Endothelial cell of umbilical vein (primary cell): ENCODE measurements around the gene PGM2L1. TPM values are rescaled to one million over a fixed set of nuclear protein-coding genes. Genes with fewer than 3 reads are reported as not detected.
"Not testable (repeated sequence)": the region's sequence is repeated elsewhere in the genome, so short reads cannot be mapped to it uniquely, and the experiment has no call there.

Source experiments
- BruUV-seq: library from RNA; stranded (reverse); fragments of 400-500 nt; replicated peaks from 2 replicates; lab custom pipeline; 2021; lab: Mats Ljungman, UMichigan
- CTCF ChIA-PET: fragments of 300-600, 350-600 bp; sonication (Branson Sonifier 250); formaldehyde crosslinking; loops from one replicate; lab custom pipeline; 2021; ENCODE audit warnings: antibody characterized with exemption, inconsistent platforms; lab: Charles Lee
- POLR2A ChIA-PET: fragments of 300-600, 350-600 bp; sonication (Branson Sonifier 250); formaldehyde crosslinking; loops from one replicate; lab custom pipeline; 2021; ENCODE audit warnings: antibody characterized with exemption, inconsistent platforms; lab: Charles Lee
- DNase-seq: peaks from one replicate; pipeline ENCODE4 v3.0.0-alpha.2; 2011; ENCODE audit warnings: low read depth, low spot score
- FAIRE-seq: peaks from 2 replicates; lab custom pipeline; 2011; peaks lifted over from hg19 to GRCh38; lab: Jason Lieb, UNC
- H2AFZ ChIP-seq: 2 replicates; pipeline ENCODE4 v1.6.0; 2012; ENCODE audit warnings: low read depth, low read length, control low read depth, inconsistent platforms
- H3K27ac ChIP-seq: 2 replicates; pipeline ENCODE4 v1.5.1; 2011; ENCODE audit warnings: low read depth, mild to moderate bottlenecking, control low read depth, low read length, moderate library complexity; ENCODE audit not compliant: insufficient read depth
- H3K27me3 ChIP-seq, 2 experiments: 2 replicates each; pipeline versions ENCODE4 v1.6.0 to v1.6.1; 2011; ENCODE audit warnings: low read length in 2 of 2, mixed read lengths in 1 of 2; ENCODE audit not compliant: control insufficient read depth in 2 of 2, insufficient read depth in 2 of 2
- H3K36me3 ChIP-seq, 2 experiments: 2 replicates in 1 of 2; 3 replicates in 1 of 2; pipeline ENCODE4 v1.5.1; 2011; ENCODE audit warnings: low read length in 2 of 2, mild to moderate bottlenecking in 1 of 2, moderate library complexity in 1 of 2; ENCODE audit not compliant: control insufficient read depth in 2 of 2, insufficient read depth in 2 of 2; ENCODE audit errors: extremely low read depth in 1 of 2
- H3K4me1 ChIP-seq: 3 replicates; pipeline ENCODE4 v1.5.1; 2011; ENCODE audit warnings: mild to moderate bottlenecking, low read length; ENCODE audit not compliant: control insufficient read depth, insufficient read depth; ENCODE audit errors: extremely low read depth
- H3K4me2 ChIP-seq: 2 replicates; pipeline ENCODE4 v1.6.1; 2011; ENCODE audit warnings: low read length, control low read depth, mixed read lengths; ENCODE audit not compliant: insufficient read depth
- H3K4me3 ChIP-seq, 3 experiments: fragments of 200-600 bp in 1 of 3; sonication (generic), shearing (Covaris generic) in 1 of 3; replicated peaks in 1 of 3; 2 replicates each; pipeline ENCODE4 v1.5.1; 2011 to 2016; ENCODE audit warnings: control low read depth in 3 of 3, low read length in 3 of 3, mild to moderate bottlenecking in 2 of 3, inconsistent platforms in 1 of 3, low read depth in 1 of 3, moderate library complexity in 1 of 3; ENCODE audit not compliant: insufficient read depth in 1 of 3
- H3K79me2 ChIP-seq: 2 replicates; pipeline ENCODE4 v1.6.0; 2012; ENCODE audit warnings: low read length, inconsistent platforms; ENCODE audit not compliant: control insufficient read depth, insufficient read depth
- H3K9ac ChIP-seq: replicated peaks from 2 replicates; pipeline ENCODE3; 2011; ENCODE audit warnings: low read length, control low read depth; ENCODE audit not compliant: insufficient read depth; ENCODE audit errors: extremely low read depth
- H3K9me1 ChIP-seq: replicated peaks from 3 replicates; pipeline ENCODE4 v1.6.0; 2011; ENCODE audit warnings: mild to moderate bottlenecking, low read length; ENCODE audit not compliant: control insufficient read depth, insufficient read depth; ENCODE audit errors: extremely low read depth
- H3K9me3 ChIP-seq: replicated peaks from 2 replicates; pipeline ENCODE4 v1.5.1; 2012; ENCODE audit warnings: low read length, inconsistent platforms; ENCODE audit not compliant: control insufficient read depth, insufficient read depth
- H4K20me1 ChIP-seq: replicated peaks from 2 replicates; pipeline ENCODE3; 2011; ENCODE audit warnings: mild to moderate bottlenecking, low read length; ENCODE audit not compliant: control insufficient read depth, insufficient read depth; ENCODE audit errors: extremely low read depth
- EZH2 ChIP-seq: IDR thresholded peaks from 2 replicates; pipeline ENCODE4 v1.6.1; 2012; ENCODE audit warnings: borderline replicate concordance, low read depth, mild to moderate bottlenecking, moderate library complexity, low read length, inconsistent platforms; ENCODE audit not compliant: severe bottlenecking
- FOS ChIP-seq: IDR thresholded peaks from 2 replicates; pipeline ENCODE4 v1.6.1; 2011; ENCODE audit warnings: mild to moderate bottlenecking, low read length, moderate library complexity, borderline replicate concordance; ENCODE audit not compliant: insufficient read depth
- GATA2 ChIP-seq: IDR thresholded peaks from 2 replicates; pipeline ENCODE4 v1.7.0; 2011; ENCODE audit warnings: low read depth, mild to moderate bottlenecking, moderate library complexity, mixed read lengths, low read length; ENCODE audit not compliant: insufficient read length, insufficient read depth
- JUN ChIP-seq: IDR thresholded peaks from 2 replicates; pipeline ENCODE4 v1.6.1; 2011; ENCODE audit warnings: borderline replicate concordance, low read depth; ENCODE audit not compliant: insufficient read length, insufficient read depth
- MYC ChIP-seq: IDR thresholded peaks from one replicate; pipeline ENCODE4 v1.6.1; 2011; ENCODE audit warnings: mild to moderate bottlenecking, low read depth, low read length
- POLR2A ChIP-seq: IDR thresholded peaks from 2 replicates; pipeline ENCODE4 v1.6.1; 2012; ENCODE audit warnings: low read depth, mild to moderate bottlenecking, control low read depth, low read length
- POLR2AphosphoS5 ChIP-seq: IDR thresholded peaks from 2 replicates; pipeline ENCODE4 v1.6.1; 2012; ENCODE audit warnings: low read depth, mild to moderate bottlenecking, control low read depth, low read length, moderate library complexity; ENCODE audit not compliant: insufficient read depth
- dilution Hi-C: fragments of 300-500 bp; cut with MboI; formaldehyde crosslinking; loops from one replicate; pipeline ENCODE4 v1.15.0; 2019; ENCODE audit warnings: low sequenced_read_pairs; ENCODE audit not compliant: extremely low pct_ligation_motif_present
- intact Hi-C: fragments of 100-400 bp; cut with micrococcal nuclease; formaldehyde crosslinking; loops from one replicate; pipeline ENCODE4 v1.10.0; 2022
- polyA plus RNA-seq, 4 experiments: library from polyadenylated mRNA; depleted of rRNA in 3 of 4; stranded (reverse) in 3 of 4; unstranded in 1 of 4; fragments of >200 nt; gene quantifications; 2 replicates each; pipeline versions ENCODE4 v1.2.1 to v1.2.3, GENCODE V29; 2011 to 2012; ENCODE audit warnings: missing spikeins in 1 of 4
- total RNA-seq: library from RNA; stranded (reverse); gene quantifications from 2 replicates; pipeline ENCODE4 v1.2.3, GENCODE V29; 2021
- TF ChIP-seq, protein P1 (sequence below), 2 donors: IDR thresholded peaks; 1 replicate in 1 of 2; 2 replicates in 1 of 2; pipeline ENCODE4 v1.5.1; 2011; ENCODE audit warnings: low read length in 2 of 2, mild to moderate bottlenecking in 2 of 2, moderate library complexity in 2 of 2, control low read depth in 1 of 2, inconsistent platforms in 1 of 2, low read depth in 1 of 2; ENCODE audit not compliant: insufficient read depth in 1 of 2; ENCODE audit errors: extremely low read depth in 1 of 2

The PGM2L1 gene
- total and polyA plus RNA-seq, 2 donors (not counting 3 experiments of a cell fraction or from before 2014, with no cell fraction given), result 7.9 to 31.4 TPM

DNA sequence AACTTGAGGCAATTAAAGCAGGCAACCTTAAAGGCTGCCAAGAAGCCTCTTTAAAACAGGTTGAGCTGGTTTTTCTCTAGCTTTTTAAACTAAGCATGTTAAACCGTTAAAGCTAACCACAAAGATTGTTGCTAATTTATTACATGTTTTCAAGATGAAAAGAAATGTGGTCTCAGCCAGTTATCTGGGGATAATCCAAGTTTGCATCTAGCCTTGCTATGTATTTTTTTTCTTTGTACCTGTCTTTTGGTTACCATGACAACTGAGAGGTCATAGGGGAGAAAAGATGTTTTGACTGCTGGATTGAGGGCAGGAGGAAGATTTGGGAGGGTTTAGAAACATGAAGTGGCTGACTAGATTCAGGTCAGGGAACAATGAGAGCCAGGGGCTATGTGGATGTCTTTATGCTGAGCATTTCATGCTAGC is 19.2 kb upstream of the PGM2L1 start:
- intact Hi-C loops (no loop called here), dilution Hi-C loops (no loop called here)
- Histone ChIP-seq H4K20me1 (no peaks in the 10 kb centered on the region), H3K27ac (no peak overlapping the region), H2AFZ (no peak overlapping the region), H3K36me3 (no peaks in the 10 kb centered on the region), H3K9me3 (no peaks in the 10 kb centered on the region), H3K79me2 (no peaks in the 10 kb centered on the region), H3K4me2 (no peak overlapping the region), H3K9me1 (no peaks in the 10 kb centered on the region), H3K27me3 (no peaks in the 10 kb centered on the region), H3K9ac (no peak overlapping the region), H3K4me1 (peaks cover 24% of the 10 kb centered on the region), H3K4me3 (no peak overlapping the region)
- ChIA-PET CTCF (interaction anchor here (1.9 to 2.0 kb wide), 2 partner anchors 32 to 36 kb away, joined by 7 to 8 read pairs; no protein-coding TSS in a partner anchor), POLR2A (no interaction called here)
- TF ChIP-seq, protein P1, sequence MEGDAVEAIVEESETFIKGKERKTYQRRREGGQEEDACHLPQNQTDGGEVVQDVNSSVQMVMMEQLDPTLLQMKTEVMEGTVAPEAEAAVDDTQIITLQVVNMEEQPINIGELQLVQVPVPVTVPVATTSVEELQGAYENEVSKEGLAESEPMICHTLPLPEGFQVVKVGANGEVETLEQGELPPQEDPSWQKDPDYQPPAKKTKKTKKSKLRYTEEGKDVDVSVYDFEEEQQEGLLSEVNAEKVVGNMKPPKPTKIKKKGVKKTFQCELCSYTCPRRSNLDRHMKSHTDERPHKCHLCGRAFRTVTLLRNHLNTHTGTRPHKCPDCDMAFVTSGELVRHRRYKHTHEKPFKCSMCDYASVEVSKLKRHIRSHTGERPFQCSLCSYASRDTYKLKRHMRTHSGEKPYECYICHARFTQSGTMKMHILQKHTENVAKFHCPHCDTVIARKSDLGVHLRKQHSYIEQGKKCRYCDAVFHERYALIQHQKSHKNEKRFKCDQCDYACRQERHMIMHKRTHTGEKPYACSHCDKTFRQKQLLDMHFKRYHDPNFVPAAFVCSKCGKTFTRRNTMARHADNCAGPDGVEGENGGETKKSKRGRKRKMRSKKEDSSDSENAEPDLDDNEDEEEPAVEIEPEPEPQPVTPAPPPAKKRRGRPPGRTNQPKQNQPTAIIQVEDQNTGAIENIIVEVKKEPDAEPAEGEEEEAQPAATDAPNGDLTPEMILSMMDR (IDR thresholded peaks at IDR 0.05; ENCODE audit: extremely low read depth in 1 of 2, insufficient read depth in 1 of 2, low read depth in 1 of 2, low read length in 2 of 2), result no peak
- TF ChIP-seq FOS (no peak), POLR2AphosphoS5 (no peak), MYC (no peak), JUN (no peak), EZH2 (no peak), GATA2 (no peak), POLR2A (no peak)
- no TSS peak for BruUV-seq
- FAIRE-seq (no peak), DNase-seq (no peak)

DNA sequence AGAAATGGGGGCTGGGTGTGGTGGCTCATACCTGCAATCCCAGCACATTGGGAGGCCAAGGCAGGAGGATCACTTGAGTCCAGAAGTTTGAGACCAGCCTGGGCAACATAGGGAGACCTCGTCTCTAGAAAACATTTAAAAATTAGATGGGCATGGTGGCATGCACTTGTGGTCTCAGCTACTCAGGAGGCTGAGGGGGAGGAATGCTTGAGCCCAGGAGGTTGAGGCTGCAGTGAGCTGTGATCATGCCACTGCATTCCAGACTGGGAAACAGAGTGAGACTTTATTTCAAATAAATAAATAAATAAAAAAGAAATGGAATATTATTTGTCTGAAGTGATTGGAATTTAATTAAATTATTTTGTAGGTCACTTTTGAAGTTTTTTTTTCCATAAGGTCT is 18.7 kb upstream of the PGM2L1 start:
- H3K4me2 ChIP-seq, dilution Hi-C loops, POLR2A ChIA-PET, H3K9me1 ChIP-seq, H3K27me3 ChIP-seq, BruUV-seq, intact Hi-C loops, H4K20me1 ChIP-seq, H3K9me3 ChIP-seq, H3K79me2 ChIP-seq, H2AFZ ChIP-seq, DNase-seq, H3K4me3 ChIP-seq, H3K36me3 ChIP-seq, H3K27ac ChIP-seq, H3K9ac ChIP-seq, FAIRE-seq: not testable (repeated sequence)
- CTCF ChIA-PET, result interaction anchor here (1.9 kb wide), 1 partner anchor 32 kb away, joined by 7 read pairs; no protein-coding TSS in a partner anchor
- H3K4me1 ChIP-seq, result peaks cover 24% of the 10 kb centered on the region
